ENCODE measurements around the gene RETSAT.

Gene RETSAT

DNA sequence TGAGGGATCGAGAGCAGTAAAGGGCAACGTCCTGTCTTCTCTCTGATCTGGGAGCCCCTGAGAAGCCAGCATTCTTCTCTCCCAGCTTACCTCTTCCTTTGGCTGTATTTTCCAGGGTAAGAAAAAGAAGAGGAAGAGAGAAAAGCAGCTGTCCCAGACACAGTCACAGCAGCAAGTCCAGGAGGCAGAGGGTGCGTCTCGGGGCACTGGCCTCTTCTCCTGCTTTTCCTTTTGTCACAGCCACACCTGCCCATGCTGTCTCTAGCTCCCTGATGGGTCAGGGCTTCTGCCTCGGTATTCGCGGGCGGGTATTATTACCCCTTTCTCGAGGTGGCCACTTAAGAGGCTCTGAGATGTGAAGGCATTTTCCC is 46.8 kb downstream of the RETSAT start:
- DNase-seq (ENCODE audit: low spot score), result no peak

DNA sequence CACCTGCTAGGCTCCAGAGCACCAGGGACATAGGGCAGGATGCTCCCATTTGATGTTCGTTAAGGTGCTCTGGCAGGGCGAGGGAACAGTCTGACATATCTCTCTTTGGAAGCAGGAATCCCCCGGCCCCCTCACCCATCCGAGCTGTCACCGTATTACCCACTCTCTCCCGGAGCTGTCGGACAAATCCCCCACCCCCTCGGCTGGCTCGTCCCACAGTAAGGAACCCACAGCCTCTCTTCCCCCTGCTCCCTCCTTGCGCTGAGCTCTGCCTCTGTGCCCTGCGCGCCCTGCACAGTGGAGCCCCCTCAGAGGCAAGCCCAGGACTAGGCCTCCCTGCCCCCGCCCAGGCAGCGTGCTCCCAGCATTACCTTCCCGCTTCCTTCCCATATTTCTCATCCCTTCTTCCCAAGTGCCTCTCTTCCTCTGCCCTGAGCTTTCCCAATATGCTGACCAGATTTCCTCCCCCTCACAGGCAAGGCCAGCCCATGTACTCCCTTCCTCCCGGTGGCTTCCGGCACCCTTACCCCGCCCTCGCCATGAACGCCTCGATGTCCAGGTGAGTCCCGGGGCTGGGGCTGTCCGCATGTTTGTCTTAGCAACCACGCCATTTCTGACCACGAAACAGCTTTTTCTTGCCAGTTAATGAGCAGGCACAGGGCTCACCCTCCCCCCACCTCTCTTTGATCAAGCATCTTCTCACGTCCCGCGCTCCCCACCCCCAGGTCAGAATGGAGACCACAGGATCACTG is 50.4 kb downstream of the RETSAT start:
- DNase-seq (ENCODE audit: low spot score), result no peak

DNA sequence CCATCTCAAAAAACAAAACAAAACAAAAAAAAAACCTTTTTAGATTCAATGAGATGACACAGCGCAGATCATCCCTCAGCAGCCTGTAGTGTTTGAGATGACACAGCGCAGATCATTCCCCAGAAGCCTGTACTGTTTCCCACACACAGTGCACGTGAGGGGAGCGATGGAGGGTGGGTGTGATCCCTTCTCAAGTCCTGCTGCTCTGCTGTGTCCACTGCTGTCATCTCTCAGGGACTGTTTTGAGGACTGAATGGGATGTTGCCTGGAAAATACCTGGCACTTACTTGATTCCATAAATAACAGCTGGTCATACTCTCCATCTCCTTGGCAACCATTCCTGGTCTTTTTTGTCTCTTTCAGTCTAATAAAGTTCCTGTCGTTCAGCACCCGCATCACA is 52.2 kb downstream of the RETSAT start:
- no peak for DNase-seq (ENCODE audit: low spot score)
